ENCODE measurements around the gene ZNF792.
"Not testable (repeated sequence)": the region's sequence is repeated elsewhere in the genome, so short reads cannot be mapped to it uniquely, and the experiment has no call there.

ZNF792 gene

DNA sequence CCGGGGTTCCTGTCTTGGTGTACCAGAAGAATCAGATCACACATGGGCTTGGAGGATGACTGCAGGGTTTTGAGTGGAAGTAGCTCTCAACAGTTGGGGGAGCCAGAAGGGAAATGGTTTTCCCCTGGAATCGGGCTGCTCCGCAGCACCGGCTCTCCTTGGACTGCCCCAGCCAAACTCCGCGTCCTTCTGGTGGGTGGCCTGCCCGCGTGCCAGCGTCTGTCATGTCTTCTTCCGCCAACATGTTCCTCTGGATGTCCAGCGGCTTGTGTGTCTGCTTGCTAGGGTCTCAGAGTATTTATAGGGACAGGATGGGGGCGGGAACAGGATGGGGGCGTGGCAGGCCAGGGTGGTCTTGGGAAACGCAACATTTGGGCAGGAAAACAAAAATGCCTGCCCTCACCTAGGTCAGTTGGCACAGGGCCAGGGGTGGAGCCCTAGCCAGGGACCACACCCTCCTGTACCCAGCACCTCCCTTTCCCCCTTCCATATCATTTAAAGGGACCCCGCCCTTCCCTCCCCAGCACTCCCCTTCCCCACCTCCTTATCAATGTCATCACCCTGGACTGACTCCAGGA lies 38.7 kb downstream of the ZNF792 start:
- DNase-seq (ENCODE audit: low read depth, low spot score): no peak

DNA sequence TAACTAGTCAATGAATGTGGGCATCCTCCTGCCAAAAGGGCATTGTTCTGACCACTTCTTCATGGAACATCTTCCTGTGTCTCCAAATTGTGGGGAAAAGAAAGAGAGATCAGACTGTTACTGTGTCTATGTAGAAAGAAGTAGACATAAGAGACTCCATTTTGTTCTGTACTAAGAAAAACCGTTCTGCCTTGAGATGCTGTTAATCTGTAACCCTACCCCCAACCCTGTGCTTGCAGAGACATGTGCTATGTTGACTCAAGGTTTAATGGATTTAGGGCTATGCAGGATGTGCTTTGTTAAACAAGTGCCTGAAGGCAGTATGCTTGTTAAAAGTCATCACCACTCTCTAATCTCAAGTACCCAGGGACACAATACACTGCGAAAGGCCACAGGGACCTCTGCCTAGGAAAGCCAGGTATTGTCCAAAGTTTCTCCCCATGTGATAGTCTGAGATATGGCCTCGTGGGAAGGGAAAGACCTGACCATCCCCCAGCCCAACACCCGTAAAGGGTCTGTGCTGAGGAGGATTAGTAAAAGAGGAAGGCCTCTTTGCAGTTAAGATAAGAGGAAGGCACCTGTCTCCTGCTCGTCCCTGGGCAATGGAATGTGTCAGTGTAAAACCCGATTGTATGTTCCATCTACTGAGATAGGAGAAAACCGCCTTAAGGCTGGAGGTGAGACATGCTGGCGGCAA lies 43.8 kb downstream of the ZNF792 start:
- not testable (repeated sequence) for DNase-seq (ENCODE audit: low read depth, low spot score)

DNA sequence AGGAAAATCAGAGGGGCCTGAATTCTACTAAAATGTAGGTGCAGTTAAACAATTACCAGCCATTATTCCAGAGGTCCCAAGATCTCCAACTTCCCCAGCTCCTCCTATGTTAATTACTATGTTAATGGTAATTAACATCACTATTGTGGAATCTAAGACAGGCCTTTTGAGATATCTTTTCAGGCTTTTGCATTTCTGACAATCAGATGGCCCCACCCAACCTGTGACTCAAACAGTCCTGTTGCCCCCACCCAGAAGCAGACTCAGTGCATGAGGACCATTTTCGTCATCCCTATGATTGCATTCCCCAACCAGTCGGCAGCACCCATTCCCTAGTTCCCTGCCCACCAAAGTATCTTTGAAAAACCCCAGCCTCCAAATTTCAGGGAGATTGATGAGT lies 45.8 kb downstream of the ZNF792 start:
- DNase-seq (ENCODE audit: low read depth, low spot score): no peak

- not testable (repeated sequence) for DNase-seq (ENCODE audit: low read depth, low spot score)
These were observed 46.9 kb downstream of the ZNF792 start for GRCh38 chr19:34917144-34917543.

DNA sequence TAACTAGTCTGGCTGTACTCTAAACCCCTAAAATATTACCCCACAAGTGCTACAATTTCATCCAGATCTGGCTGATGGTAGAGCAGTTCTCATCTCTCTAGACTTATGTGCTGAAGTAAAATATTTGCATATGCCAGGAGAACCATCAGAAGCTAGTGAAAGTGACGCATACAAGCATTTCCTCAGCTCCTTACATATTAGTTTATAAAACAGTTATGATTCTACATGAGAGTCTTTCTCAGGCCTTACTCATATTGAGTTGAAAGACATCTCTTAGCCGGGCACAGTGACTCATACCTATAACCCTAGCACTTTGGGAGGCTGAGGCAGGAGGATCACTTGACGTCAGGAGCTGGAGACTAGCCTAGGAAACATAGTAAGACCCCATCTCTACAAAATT lies 53.3 kb downstream of the ZNF792 start:
- no peak for DNase-seq (ENCODE audit: low read depth, low spot score)
